ENCODE results near the gene PRKN.

The PRKN gene

DNA sequence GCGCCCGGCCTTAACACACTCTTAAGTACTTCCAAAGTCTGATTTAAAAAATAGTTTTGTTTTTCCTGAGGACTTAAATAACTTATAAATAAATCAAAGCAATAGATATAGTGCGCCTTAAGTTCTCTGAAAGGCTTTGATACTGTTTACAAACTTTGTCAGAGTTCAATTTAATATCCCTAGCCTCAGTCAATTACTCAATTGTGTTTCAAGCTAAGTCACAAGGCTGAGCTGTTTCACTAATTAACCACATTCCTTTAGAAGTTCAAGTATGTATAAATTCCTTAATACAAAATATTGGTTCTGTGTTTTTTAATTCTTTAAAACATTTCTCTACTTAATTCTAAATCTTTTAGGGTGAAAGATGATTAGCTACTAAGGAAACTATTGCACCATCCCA, 1275.3 kb downstream of the PRKN start:
- no peak for DNase-seq

DNA sequence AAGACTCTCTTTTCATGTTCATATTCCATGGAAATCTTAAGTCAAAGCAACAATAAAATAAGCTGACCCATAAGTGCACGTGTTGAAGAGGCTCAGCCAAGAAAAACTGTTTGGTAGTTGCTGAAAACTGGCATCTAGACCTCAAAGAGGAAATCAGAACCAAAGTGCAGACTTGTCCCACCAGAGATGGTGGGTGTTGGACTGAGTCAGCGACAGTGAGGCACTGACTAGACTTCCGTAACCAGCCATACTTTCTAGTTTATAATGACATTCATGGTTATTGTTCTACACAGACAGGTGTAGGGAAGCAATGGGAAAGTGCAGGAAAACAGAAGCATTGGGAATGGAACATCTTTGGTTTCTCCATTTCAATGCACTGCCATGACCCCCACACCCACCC, 1278.0 kb downstream of the PRKN start:
- DNase-seq: no peak

GRCh38 chr6:161446949-161447348, 1280.6 kb downstream of the PRKN start:
- DNase-seq: no peak

DNA sequence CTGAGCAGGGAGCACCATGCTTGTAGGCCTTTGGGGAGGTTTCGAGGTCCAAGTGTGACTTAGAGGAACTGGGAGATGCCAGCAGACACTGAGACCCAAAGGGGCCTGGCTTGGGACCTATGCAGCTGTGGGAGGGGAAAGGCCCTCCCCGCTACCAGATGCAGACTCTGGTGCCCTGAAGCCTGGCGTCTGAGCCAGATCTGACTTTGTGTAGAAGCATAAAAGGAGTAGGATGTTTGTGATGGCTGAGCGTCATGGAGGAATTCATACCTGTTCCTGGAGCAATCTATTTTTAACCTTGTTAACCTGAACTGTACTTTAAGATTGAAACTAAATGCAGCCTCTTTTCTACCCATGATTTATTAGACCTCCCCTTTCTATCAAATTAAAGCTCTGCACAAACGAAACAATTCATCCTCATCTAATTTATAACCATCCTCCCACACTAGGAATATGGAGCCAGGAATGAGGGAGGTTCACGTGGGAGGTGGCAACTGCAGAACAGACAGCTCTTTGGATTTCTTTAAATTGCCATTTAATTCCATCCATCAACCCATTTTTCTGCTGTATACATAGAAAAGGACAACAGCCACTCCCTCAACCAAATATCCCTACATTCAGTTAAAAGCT, 1281.2 kb downstream of the PRKN start:
- no peak for DNase-seq

DNA sequence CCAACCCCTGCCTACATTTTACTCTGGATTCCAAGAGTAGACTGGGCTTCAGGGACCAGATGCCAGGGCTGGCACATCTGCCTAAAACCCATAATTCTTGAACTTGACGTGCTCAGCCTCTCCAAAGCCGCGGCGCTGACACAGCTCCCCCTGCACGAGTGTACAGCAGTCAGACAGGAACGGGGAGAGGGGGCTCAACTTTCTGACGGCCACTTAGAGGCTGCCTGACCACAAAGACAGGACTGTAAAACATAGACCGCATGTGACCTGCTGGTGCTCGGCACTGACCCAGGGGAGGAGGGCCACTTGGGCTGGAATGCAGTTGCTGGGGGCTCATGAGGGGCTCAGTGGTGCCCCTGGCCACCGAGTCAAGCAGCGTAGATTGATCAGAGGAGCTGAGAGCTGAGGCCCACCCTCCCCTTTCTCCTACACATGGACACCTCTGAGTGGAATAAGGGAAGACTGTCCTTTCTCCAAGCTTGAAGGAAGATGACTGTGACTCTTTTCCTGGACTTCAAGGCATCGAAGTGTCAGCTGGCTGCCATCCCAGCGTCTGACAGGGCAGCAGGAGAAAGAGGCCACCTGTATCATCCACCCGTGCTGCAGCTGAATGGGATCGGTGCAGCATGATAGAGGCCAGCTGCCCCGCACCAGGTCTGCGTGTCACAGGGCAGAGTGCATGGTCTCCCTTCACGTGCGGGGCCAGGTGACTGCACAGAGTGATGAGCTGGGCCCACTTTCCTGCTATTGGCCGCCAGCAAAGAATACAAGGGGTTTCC, 1282.4 kb downstream of the PRKN start:
- no peak for DNase-seq

- no peak for DNase-seq
Measured at GRCh38 chr6:161444464-161444863, 1283.1 kb downstream of the PRKN start.

- no peak for DNase-seq
Measured at GRCh38 chr6:161443848-161444247, 1283.7 kb downstream of the PRKN start.

DNA sequence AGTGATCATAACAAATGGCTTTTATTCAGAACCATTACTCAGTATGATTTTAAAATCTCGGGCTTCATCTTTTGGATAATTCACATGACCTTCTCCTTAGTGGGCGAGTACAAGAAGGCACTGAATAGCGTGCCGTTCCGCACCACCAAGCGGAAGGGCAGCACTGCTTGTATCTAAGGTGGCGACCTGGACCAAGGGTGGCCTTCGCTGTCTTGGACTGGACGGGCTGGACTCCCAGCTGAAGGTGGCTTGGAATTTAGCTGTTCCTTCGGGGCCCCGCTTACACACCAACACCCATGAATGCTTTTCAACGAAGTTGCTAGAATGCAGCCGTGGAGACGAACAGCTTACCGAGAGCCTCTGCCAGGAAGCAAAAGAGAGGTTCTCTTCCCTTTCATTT, 1285.1 kb downstream of the PRKN start:
- no peak for DNase-seq

GRCh38 chr6:161440299-161440698, 1287.3 kb downstream of the PRKN start:
- no peak for DNase-seq

DNA sequence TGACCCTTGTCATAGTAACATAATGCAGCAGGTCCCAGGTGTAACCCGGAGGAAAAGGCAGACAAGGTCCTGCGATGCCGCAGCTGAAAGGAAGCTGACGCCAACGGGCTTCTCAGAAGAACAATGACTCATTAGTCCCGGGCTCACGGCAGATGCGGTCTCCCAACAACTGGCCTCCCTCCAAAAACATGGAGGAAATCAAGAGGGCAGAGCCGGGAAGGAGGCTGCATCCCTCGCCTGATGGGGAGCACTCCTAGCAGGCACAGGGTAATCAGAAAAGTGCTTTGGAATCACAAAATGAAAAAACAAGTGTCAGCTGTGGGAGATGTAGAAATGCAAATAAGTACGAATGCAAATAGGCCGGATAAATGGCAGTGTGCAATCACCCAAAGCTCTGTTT, 1288.5 kb downstream of the PRKN start:
- DNase-seq: no peak

GRCh38 chr6:161438430-161439030, 1289.0 kb downstream of the PRKN start:
- DNase-seq: no peak

GRCh38 chr6:161437851-161438250, 1289.7 kb downstream of the PRKN start:
- no peak for DNase-seq

DNA sequence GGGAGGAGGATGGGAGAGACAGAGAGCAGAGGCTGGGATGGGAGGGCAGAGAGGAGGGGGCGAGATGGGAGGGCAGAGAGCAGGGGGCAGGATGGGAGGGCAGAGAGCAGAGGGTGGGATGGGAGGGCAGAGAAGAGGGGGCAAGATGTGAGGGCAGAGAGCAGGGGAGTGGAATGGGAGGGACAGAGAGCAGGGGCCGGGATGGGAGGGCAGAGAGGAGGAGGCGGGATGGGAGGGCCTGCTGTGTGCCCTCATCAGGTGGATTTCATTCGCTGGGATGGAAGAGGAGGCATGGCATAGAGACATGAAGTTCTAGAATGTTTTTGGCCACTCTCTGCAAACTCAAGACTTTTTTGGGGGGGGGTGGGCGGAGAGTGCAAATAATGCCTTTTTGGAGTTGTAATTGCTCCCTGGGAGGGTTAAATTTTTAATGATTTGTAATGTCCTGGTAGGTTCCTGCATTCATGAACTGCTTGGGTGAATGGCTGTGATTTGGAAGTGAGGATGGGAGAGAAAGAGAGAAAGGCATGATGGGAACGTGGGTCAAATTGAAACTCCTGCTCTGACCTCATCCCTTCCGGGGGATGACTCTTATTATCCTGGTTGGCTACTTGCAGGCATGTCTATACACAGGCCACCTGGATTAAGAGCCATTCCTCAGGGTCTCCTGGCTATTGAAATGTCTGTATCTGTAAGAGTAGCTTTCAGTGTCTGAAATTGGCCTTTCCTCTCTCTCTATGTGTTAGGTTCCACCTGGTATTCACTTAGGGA, 1291.3 kb downstream of the PRKN start:
- no peak for DNase-seq

- DNase-seq: no peak
Measured at GRCh38 chr6:161435748-161436070, 1291.9 kb downstream of the PRKN start.

- no peak for DNase-seq
Measured at GRCh38 chr6:161434921-161435747, 1292.4 kb downstream of the PRKN start.

DNA sequence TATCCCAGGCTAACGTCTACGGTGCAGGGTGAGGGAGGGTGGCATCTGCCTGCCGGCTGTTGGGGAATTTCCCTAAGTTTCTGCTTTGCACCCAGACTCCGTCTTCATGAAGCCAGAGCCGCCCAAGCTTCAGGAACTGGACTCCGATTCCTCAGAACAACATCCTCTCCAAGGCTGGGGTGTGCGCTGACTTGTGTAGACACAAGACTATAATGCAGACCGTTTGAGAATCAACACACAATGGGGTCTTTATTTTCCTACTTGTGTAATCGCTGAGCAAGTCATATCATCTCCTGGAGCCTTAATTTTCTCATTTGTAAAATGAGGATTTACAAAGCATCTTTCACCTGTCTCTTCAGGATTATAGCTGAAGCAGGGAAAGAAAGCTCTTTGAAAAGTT, 1293.2 kb downstream of the PRKN start:
- no peak for DNase-seq

DNA sequence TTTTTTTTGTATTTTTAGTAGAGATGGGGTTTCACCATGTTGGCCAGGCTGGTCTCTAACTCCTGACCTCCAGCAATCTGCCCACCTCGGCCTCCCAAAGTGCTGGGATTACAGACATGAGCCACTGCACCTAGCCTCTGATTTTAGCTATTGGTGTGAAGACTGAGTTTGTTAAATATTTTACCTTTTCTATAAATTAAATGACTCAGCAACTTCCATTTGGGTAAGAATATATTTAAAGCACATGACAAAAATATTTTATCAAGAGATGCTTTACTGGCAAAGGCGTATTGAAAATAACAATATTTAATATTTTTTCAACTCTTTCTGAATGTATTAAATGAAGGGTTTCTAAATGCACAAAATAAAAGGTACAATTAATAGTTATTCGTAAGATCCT, 1295.0 kb downstream of the PRKN start:
- no peak for DNase-seq

GRCh38 chr6:161429921-161430490, 1297.6 kb downstream of the PRKN start:
- DNase-seq: no peak

DNA sequence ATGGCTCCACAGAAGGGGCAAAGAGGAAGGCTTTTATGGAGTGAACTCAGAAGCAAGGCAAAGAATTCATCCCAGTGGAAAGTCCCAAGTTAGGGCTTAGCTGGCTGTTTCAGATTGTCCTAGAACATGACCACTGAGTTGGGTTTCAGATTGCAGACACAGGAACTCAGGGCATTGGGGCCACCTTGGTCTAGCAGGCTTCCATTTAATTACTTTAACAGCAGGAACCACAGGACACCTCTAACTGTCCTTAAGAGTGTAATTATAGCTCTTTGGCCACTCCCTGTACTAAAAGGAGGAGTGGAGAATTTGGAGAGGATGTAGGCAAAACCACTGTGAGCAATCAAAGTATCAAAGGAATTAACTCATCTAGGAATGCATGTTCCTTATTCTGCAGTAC, 1303.1 kb downstream of the PRKN start:
- DNase-seq: no peak

GRCh38 chr6:161422710-161423680, 1304.6 kb downstream of the PRKN start:
- DNase-seq: no peak

GRCh38 chr6:161418463-161418945, 1309.1 kb downstream of the PRKN start:
- peak; percentile 19 for DNase-seq

Data from CD4-positive, alpha-beta T cell treated with Interleukin-17A for 4 hours (primary cell).